Adrenal gland (tissue), 12 donors: ENCODE results near the gene POLR1C. TPM values are rescaled to one million over a fixed set of nuclear protein-coding genes. Genes with fewer than 3 reads are reported as not detected.

Source experiments
- DNase-seq, 7 donors: peaks; one replicate each; pipeline ENCODE4 v3.0.0-alpha.2; 2019 to 2020
- H3K27ac ChIP-seq, 5 donors: fragments of 200-600 bp; sonication (generic) in 4 of 5; 1 replicate in 3 of 5; 2 replicates in 2 of 5; pipeline versions ENCODE4 v1.5.1 to v1.8.0; 2016 to 2020; ENCODE audit warnings: mild to moderate bottlenecking in 1 of 5
- H3K27me3 ChIP-seq: fragments of 200-600 bp; 2 replicates; pipeline ENCODE4 v1.8.0; 2021
- H3K36me3 ChIP-seq, 2 donors: fragments of 200-600 bp; replicated peaks in 1 of 2; 1 replicate in 1 of 2; 2 replicates in 1 of 2; pipeline versions ENCODE4 v1.5.1 to v1.8.0; 2018 to 2022
- H3K4me1 ChIP-seq, 2 donors: fragments of 200-600 bp; replicated peaks in 1 of 2; 1 replicate in 1 of 2; 2 replicates in 1 of 2; pipeline versions ENCODE4 v1.5.1 to v1.8.0; 2018 to 2021
- H3K4me3 ChIP-seq, 4 donors: fragments of 200-600 bp; sonication (generic) in 3 of 4; one replicate each; pipeline ENCODE4 v1.5.1; 2016 to 2018
- H3K9me3 ChIP-seq, 3 donors: fragments of 200-600 bp; sonication (generic) in 1 of 3; replicated peaks in 1 of 3; 1 replicate in 2 of 3; 2 replicates in 1 of 3; pipeline versions ENCODE4 v1.5.1 to v1.8.0; 2016 to 2021
- CTCF ChIP-seq, 6 experiments: fragments of 450-650 bp in 4 of 6; fragments of 200-600 bp in 2 of 6; sonication (generic) in 1 of 6; IDR thresholded peaks; 1 replicate in 5 of 6; 2 replicates in 1 of 6; pipeline versions ENCODE4 v1.5.1 to v1.8.0; 2016 to 2021; ENCODE audit warnings: antibody characterized with exemption in 6 of 6, mild to moderate bottlenecking in 2 of 6, moderate library complexity in 1 of 6
- POLR2A ChIP-seq, 2 donors: fragments of 450-650 bp; IDR thresholded peaks; one replicate each; pipeline ENCODE4 v1.6.1; 2017; ENCODE audit warnings: antibody characterized with exemption in 2 of 2, mild to moderate bottlenecking in 2 of 2, moderate library complexity in 1 of 2
- WGBS, 4 donors: extraction: QIAGEN DNeasy Blood & Tissue Kit in 2 of 4; methylation state at CpG; one replicate each; pipeline versions ENCODE4 v1.1.5 to v1.1.7; 2013 to 2017; 5-methylcytosine and 5-hydroxymethylcytosine counted together
- intact Hi-C, 2 donors: fragments of 100-400 bp; cut with DNase I; formaldehyde crosslinking; loops; one replicate each; pipeline versions ENCODE4 v1.14.1 to v1.15.0; 2022 to 2023
- polyA plus RNA-seq, 3 donors: library from polyadenylated mRNA; stranded (reverse); fragments of 200-250 nt in 2 of 3; fragments of 350-450 nt in 1 of 3; fragmentation: Illumina TruSeq in 1 of 3; extraction: RNeasy Lipid Tissue Mini Kit (QIAGEN cat#74804) in 1 of 3; gene quantifications; one replicate each; pipeline ENCODE4 v1.2.3, GENCODE V29; 2013 to 2014
- total RNA-seq, 9 donors: library from RNA; depleted of rRNA in 4 of 9; stranded (reverse); fragments of >200 nt in 4 of 9; fragments of 120-200 nt in 1 of 9; fragmentation: NEBNext Ultra II Directional in 1 of 9; extraction: Animal tissue kit (Norgen Biotek cat#: 25700) in 1 of 9; gene quantifications; one replicate each; pipeline versions ENCODE4 v1.1.0 to v1.2.4, GENCODE V29; 2013 to 2023
- donor health status: healthy with polysubstance abuse.
- donor health status: Bipolar disorder and iron deficiency.
- donor health status: DM: yes; HTN: yes; CAD: no.
- donor health status: DM: no; HTN: no; CAD: no.
- donor health status: DM: no; HTN: no; CAD: no.
- donor health status: DM: yes; HTN: yes; CAD: no.

POLR1C gene
- total and polyA plus RNA-seq, 12 donors = 16.8 to 67.2 (median 37.4) TPM

- Histone ChIP-seq H3K36me3 (peaks cover 0 to 9% of the 10 kb centered on the region in 2 donors), H3K27ac (no peak overlapping the region), H3K27me3 (no peaks in the 10 kb centered on the region), H3K4me1 (peaks cover 29 to 35% of the 10 kb centered on the region in 2 donors), H3K4me3 (no peak overlapping the region), H3K9me3 (no peaks in the 10 kb centered on the region)
- 92 to 96% (median 93%) methylated on average over 7 of the region's 7 CpGs for WGBS, 4 donors
- DNase-seq = no peak
- TF ChIP-seq POLR2A (IDR thresholded peaks at IDR 0.05) (no peak), CTCF (IDR thresholded peaks at IDR 0.05) (no peak)
- intact Hi-C loops = no loop called here
Observed at GRCh38 chr6:43493833-43494232, 23.1 kb upstream of the POLR1C start.

- Histone ChIP-seq H3K4me3 (no peak overlapping the region), H3K36me3 (peaks cover 0 to 14% of the 10 kb centered on the region in 2 donors), H3K4me1 (peaks cover 29 to 30% of the 10 kb centered on the region in 2 donors), H3K27ac (no peak overlapping the region), H3K9me3 (no peaks in the 10 kb centered on the region), H3K27me3 (no peaks in the 10 kb centered on the region)
- no peak for DNase-seq
- TF ChIP-seq POLR2A (IDR thresholded peaks at IDR 0.05) (no peak), CTCF (IDR thresholded peaks at IDR 0.05) (no peak)
- WGBS, 4 donors = 77 to 89% (median 86%) methylated on average over 5 to 6 of the region's 6 CpGs
- intact Hi-C loops = no loop called here
Observed at GRCh38 chr6:43494321-43494720, 22.6 kb upstream of the POLR1C start.

DNA sequence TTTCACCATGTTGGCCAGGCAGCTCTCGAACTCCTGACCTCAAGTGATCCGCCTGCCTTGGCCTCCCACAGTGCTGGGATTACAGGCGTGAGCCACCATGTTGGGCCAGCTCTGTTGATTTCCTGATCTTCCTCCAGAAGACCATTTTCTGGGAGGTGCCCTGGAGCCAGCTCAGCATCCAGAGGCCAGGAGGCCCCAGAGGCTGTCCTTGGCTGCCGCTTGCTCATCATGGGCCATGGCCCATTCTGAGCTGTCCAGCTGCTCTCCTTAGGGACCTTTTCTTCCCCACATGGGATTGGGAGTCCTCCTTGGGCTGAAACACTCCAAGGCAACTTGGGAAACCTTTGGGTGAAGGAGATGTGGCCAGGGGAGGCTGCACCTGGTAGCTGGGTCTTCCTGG lies 22.1 kb upstream of the POLR1C start:
- intact Hi-C loops = loop anchor here (5.0 kb wide), 2 partner anchors 42 to 112 kb away; no protein-coding TSS in a partner anchor
- no peak overlapping the region for H3K27ac ChIP-seq
- 83 to 89% (median 88%) methylated on average over 3 to 4 of the region's 4 CpGs for WGBS, 4 donors

GRCh38 chr6:43495409-43495941 lies 21.4 kb upstream of the POLR1C start:
- Histone ChIP-seq H3K9me3 (no peaks in the 10 kb centered on the region), H3K36me3 (peaks cover 0 to 26% of the 10 kb centered on the region in 2 donors), H3K27ac (no peak overlapping the region), H3K4me3 (no peak overlapping the region), H3K4me1 (peaks cover 25 to 29% of the 10 kb centered on the region in 2 donors), H3K27me3 (no peaks in the 10 kb centered on the region)
- intact Hi-C loops = loop anchor here (5.0 kb wide), 2 partner anchors 43 to 113 kb away; no protein-coding TSS in a partner anchor
- TF ChIP-seq CTCF (IDR thresholded peaks at IDR 0.05) = no peak
- no peak for TF ChIP-seq POLR2A (IDR thresholded peaks at IDR 0.05)
- 74 to 100% (median 82%) methylated on average over 1 to 4 of the region's 4 CpGs for WGBS, 4 donors
- no peak for DNase-seq

More for the DNA sequence above, 22.1 kb upstream of the POLR1C start:
- no peaks in the 10 kb centered on the region for H3K9me3 ChIP-seq
- DNase-seq = no peak
- peaks cover 0 to 19% of the 10 kb centered on the region in 2 donors for H3K36me3 ChIP-seq
- TF ChIP-seq CTCF (IDR thresholded peaks at IDR 0.05) (no peak), POLR2A (IDR thresholded peaks at IDR 0.05) (no peak)
- H3K4me1 ChIP-seq = peaks cover 26 to 29% of the 10 kb centered on the region in 2 donors
- H3K27me3 ChIP-seq = no peaks in the 10 kb centered on the region
- no peak overlapping the region for H3K4me3 ChIP-seq
